HCT116 (cell line): ENCODE measurements around the gene RPL29.

Experiments used
- EZH2phosphoT487 ChIP-seq: fragments of 200-600 bp; IDR thresholded peaks from 2 replicates; pipeline ENCODE4 v1.6.1; 2018; ENCODE audit warnings: antibody characterized with exemption, borderline replicate concordance
- POLR2A ChIP-seq: IDR thresholded peaks from 2 replicates; pipeline ENCODE4 v1.7.0; 2011; ENCODE audit warnings: borderline replicate concordance; ENCODE audit not compliant: insufficient read depth, insufficient read length; ENCODE audit errors: extremely low read depth
- POLR2AphosphoS5 ChIP-seq: IDR thresholded peaks from 2 replicates; pipeline ENCODE4 v1.6.1; 2011; ENCODE audit warnings: mild to moderate bottlenecking, low read depth, low read length, moderate library complexity
- RAD21 ChIP-seq: IDR thresholded peaks from 2 replicates; pipeline ENCODE4 v1.6.1; 2012; ENCODE audit warnings: low read depth, mild to moderate bottlenecking
- SIN3A ChIP-seq: IDR thresholded peaks from 2 replicates; pipeline ENCODE4 v1.6.1; 2012; ENCODE audit warnings: low read depth
- SRF ChIP-seq: IDR thresholded peaks from 2 replicates; pipeline ENCODE4 v1.6.1; 2012; ENCODE audit warnings: low read depth
- ZNF274 ChIP-seq: fragments of 200-500 bp; sonication (Bioruptor generic); IDR thresholded peaks from 2 replicates; pipeline ENCODE4 v1.6.1; 2014; ENCODE audit warnings: mild to moderate bottlenecking, low read depth, low read length, inconsistent platforms
- TF ChIP-seq, protein P1 (sequence below), 3 experiments: fragments of 200-600 bp in 1 of 3; sonication (generic) in 1 of 3; IDR thresholded peaks in 2 of 3; conservative IDR thresholded peaks in 1 of 3; 2 replicates each; pipeline ENCODE4 v1.5.1; 2012 to 2017; ENCODE audit warnings: low read depth in 2 of 3, low read length in 2 of 3, antibody characterized with exemption in 1 of 3, borderline replicate concordance in 1 of 3, control low read depth in 1 of 3, mild to moderate bottlenecking in 1 of 3, mixed read lengths in 1 of 3, mixed run types in 1 of 3, moderate library complexity in 1 of 3; ENCODE audit not compliant: insufficient read depth in 1 of 3
- TF ChIP-seq, protein P2 (sequence below): IDR thresholded peaks from 2 replicates; pipeline ENCODE4 v1.6.1; 2012
- TF ChIP-seq, protein P3 (sequence below): IDR thresholded peaks from 2 replicates; pipeline ENCODE4 v1.6.1; 2012
- TF ChIP-seq, protein P4 (sequence below): IDR thresholded peaks from 2 replicates; pipeline ENCODE4 v1.6.1; 2011; ENCODE audit warnings: mild to moderate bottlenecking, low read length, moderate library complexity; ENCODE audit not compliant: insufficient replicate concordance; ENCODE audit errors: extremely low read depth

DNA sequence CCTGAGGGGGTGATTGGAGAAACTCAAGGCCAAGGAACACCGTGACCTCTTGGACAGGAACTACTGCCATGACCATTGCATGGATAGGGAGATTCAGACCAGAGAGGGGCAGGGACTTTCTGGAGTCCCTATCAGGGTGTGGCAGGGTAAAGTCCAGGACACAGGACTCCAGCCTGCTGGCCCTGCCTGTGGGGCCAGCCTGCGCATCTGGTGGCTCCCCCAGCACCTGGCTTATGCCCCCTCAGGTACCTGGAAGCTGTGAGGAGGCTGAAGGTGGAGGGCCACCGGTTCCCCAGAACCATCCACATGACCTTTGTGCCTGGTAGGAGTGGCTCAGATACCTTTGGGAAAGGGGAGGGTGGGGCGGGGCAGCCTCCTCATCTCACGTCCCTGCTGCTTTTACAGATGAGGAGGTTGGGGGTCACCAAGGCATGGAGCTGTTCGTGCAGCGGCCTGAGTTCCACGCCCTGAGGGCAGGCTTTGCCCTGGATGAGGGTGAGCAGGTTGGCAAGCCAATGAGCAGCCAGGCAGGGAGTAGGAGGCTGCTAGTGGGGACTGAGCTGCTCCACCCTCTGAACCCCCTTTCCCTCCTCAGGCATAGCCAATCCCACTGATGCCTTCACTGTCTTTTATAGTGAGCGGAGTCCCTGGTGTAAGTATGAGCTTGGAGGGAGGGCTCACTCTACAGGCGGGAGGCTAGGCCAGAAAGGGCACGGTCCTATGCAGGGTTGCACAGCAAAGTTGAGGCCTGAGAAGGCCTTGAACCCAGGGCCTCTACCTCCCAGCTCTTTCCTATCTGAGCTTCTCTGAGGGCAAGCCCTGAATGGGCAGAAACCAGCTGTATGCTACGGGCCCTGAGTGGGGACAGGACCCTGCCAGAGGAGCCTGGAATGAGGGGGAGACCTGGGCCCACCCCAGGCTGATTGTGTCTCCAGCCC, 9.4 kb downstream of the RPL29 start:
- TF ChIP-seq, protein P1, sequence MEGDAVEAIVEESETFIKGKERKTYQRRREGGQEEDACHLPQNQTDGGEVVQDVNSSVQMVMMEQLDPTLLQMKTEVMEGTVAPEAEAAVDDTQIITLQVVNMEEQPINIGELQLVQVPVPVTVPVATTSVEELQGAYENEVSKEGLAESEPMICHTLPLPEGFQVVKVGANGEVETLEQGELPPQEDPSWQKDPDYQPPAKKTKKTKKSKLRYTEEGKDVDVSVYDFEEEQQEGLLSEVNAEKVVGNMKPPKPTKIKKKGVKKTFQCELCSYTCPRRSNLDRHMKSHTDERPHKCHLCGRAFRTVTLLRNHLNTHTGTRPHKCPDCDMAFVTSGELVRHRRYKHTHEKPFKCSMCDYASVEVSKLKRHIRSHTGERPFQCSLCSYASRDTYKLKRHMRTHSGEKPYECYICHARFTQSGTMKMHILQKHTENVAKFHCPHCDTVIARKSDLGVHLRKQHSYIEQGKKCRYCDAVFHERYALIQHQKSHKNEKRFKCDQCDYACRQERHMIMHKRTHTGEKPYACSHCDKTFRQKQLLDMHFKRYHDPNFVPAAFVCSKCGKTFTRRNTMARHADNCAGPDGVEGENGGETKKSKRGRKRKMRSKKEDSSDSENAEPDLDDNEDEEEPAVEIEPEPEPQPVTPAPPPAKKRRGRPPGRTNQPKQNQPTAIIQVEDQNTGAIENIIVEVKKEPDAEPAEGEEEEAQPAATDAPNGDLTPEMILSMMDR (IDR thresholded peaks at IDR 0.05 in 2 of 3, conservative IDR thresholded peaks at IDR 0.05 in 1 of 3; ENCODE audit: borderline replicate concordance in 1 of 3, insufficient read depth in 1 of 3, low read depth in 2 of 3, low read length in 2 of 3) = no peak
- TF ChIP-seq, protein P2, sequence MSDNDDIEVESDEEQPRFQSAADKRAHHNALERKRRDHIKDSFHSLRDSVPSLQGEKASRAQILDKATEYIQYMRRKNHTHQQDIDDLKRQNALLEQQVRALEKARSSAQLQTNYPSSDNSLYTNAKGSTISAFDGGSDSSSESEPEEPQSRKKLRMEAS = no peak
- TF ChIP-seq POLR2AphosphoS5 (no peak), EZH2phosphoT487 (no peak), SIN3A (no peak), POLR2A (no peak), SRF (no peak), RAD21 (no peak), ZNF274 (no peak)
- TF ChIP-seq, protein P3, sequence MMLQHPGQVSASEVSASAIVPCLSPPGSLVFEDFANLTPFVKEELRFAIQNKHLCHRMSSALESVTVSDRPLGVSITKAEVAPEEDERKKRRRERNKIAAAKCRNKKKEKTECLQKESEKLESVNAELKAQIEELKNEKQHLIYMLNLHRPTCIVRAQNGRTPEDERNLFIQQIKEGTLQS = no peak
- TF ChIP-seq, protein P4, sequence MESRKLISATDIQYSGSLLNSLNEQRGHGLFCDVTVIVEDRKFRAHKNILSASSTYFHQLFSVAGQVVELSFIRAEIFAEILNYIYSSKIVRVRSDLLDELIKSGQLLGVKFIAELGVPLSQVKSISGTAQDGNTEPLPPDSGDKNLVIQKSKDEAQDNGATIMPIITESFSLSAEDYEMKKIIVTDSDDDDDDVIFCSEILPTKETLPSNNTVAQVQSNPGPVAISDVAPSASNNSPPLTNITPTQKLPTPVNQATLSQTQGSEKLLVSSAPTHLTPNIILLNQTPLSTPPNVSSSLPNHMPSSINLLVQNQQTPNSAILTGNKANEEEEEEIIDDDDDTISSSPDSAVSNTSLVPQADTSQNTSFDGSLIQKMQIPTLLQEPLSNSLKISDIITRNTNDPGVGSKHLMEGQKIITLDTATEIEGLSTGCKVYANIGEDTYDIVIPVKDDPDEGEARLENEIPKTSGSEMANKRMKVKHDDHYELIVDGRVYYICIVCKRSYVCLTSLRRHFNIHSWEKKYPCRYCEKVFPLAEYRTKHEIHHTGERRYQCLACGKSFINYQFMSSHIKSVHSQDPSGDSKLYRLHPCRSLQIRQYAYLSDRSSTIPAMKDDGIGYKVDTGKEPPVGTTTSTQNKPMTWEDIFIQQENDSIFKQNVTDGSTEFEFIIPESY = no peak
